H1 (cell line): Measurements from ENCODE around the gene HNRNPU. TPM values are rescaled to one million over a fixed set of nuclear protein-coding genes. Genes with fewer than 3 reads are reported as not detected.

Experiments used
- CTCF ChIA-PET: fragments of 300-600 bp; sonication (Branson Sonifier 250); formaldehyde crosslinking; loops from one replicate; lab custom pipeline; 2021; ENCODE audit not compliant: partially characterized antibody; lab: Charles Lee
- POLR2A ChIA-PET: fragments of 300-600 bp; sonication (Branson Sonifier 250); formaldehyde crosslinking; loops from one replicate; lab custom pipeline; 2021; ENCODE audit warnings: inconsistent platforms; ENCODE audit not compliant: partially characterized antibody; lab: Charles Lee
- DNase-seq, 2 experiments: peaks; one replicate each; pipeline versions ENCODE4 v3.0.0 to v3.0.0-alpha.2; 2010 to 2022; ENCODE audit warnings: low spot score in 2 of 2, low read depth in 1 of 2, mixed read lengths in 1 of 2
- FAIRE-seq: peaks from 2 replicates; lab custom pipeline; 2011; peaks lifted over from hg19 to GRCh38; lab: Jason Lieb, UNC
- H2AFZ ChIP-seq: 2 replicates; pipeline ENCODE4 v1.8.1; 2012; ENCODE audit warnings: low read length, inconsistent platforms
- H2AK5ac ChIP-seq: 2 replicates; pipeline ENCODE4 v1.6.1; 2013; ENCODE audit warnings: low read depth, low read length
- H2BK120ac ChIP-seq: replicated peaks from 2 replicates; pipeline ENCODE3; 2013; ENCODE audit warnings: low read depth, low read length, inconsistent platforms
- H2BK12ac ChIP-seq: 2 replicates; pipeline ENCODE4 v1.6.1; 2013; ENCODE audit warnings: low read depth, low read length
- H2BK15ac ChIP-seq: 2 replicates; pipeline ENCODE4 v1.6.1; 2013; ENCODE audit warnings: low read length
- H2BK20ac ChIP-seq: 2 replicates; pipeline ENCODE4 v1.6.1; 2013; ENCODE audit warnings: low read length
- H2BK5ac ChIP-seq: 2 replicates; pipeline ENCODE4 v1.6.1; 2013; ENCODE audit warnings: low read depth, low read length
- H3K14ac ChIP-seq: 2 replicates; pipeline ENCODE4 v1.6.1; 2013; ENCODE audit warnings: inconsistent platforms; ENCODE audit not compliant: insufficient read length
- H3K18ac ChIP-seq: 2 replicates; pipeline ENCODE4 v1.6.1; 2013; ENCODE audit warnings: low read length; ENCODE audit errors: extremely low read depth
- H3K23ac ChIP-seq: 2 replicates; pipeline ENCODE4 v1.6.1; 2013; ENCODE audit warnings: inconsistent platforms; ENCODE audit not compliant: insufficient read length
- H3K23me2 ChIP-seq: 2 replicates; pipeline ENCODE4 v1.6.1; 2013; ENCODE audit warnings: low read depth, low read length
- H3K27ac ChIP-seq: 2 replicates; pipeline ENCODE4 v1.6.1; 2011; ENCODE audit warnings: low read depth, low read length, inconsistent platforms
- H3K27me3 ChIP-seq, 4 experiments: replicated peaks in 1 of 4; 1 replicate in 1 of 4; 2 replicates in 3 of 4; pipeline versions ENCODE4 v1.6.1 to v1.8.1; 2011 to 2013; ENCODE audit warnings: low read length in 3 of 4, mild to moderate bottlenecking in 3 of 4, inconsistent platforms in 2 of 4, mixed read lengths in 2 of 4, moderate library complexity in 1 of 4; ENCODE audit not compliant: control insufficient read depth in 3 of 4, insufficient read depth in 3 of 4; ENCODE audit errors: extremely low read depth in 1 of 4
- H3K36me3 ChIP-seq, 4 experiments: 2 replicates each; pipeline versions ENCODE4 v1.6.1 to v1.8.1; 2011 to 2013; ENCODE audit warnings: mild to moderate bottlenecking in 4 of 4, low read length in 3 of 4, moderate library complexity in 2 of 4, control low read depth in 1 of 4, inconsistent platforms in 1 of 4; ENCODE audit not compliant: insufficient read depth in 4 of 4, control insufficient read depth in 2 of 4
- H3K4ac ChIP-seq: replicated peaks from 2 replicates; pipeline ENCODE3; 2013; ENCODE audit warnings: low read length, low read depth, mixed read lengths, inconsistent platforms; ENCODE audit not compliant: insufficient read length
- H3K4me1 ChIP-seq, 4 experiments: replicated peaks in 1 of 4; 1 replicate in 1 of 4; 2 replicates in 3 of 4; pipeline versions ENCODE4 v1.6.1 to v1.8.1; 2011 to 2013; ENCODE audit warnings: low read length in 3 of 4, inconsistent platforms in 2 of 4, mixed read lengths in 1 of 4; ENCODE audit not compliant: insufficient read depth in 4 of 4, control insufficient read depth in 3 of 4
- H3K4me2 ChIP-seq, 2 experiments: 2 replicates each; pipeline versions ENCODE4 v1.6.1 to v1.8.1; 2011 to 2013; ENCODE audit warnings: low read depth in 2 of 2, low read length in 2 of 2, control low read depth in 1 of 2, inconsistent platforms in 1 of 2, mild to moderate bottlenecking in 1 of 2; ENCODE audit not compliant: insufficient read depth in 1 of 2
- H3K4me3 ChIP-seq, 4 experiments: fragments of 200-600, 300-600 bp in 1 of 4; sonication (generic), shearing (Covaris generic), sonication (Bioruptor Twin) in 1 of 4; 2 replicates each; pipeline versions ENCODE4 v1.5.1 to v1.8.1; 2011 to 2016; ENCODE audit warnings: low read length in 4 of 4, low read depth in 3 of 4, control low read depth in 2 of 4, inconsistent platforms in 2 of 4, mild to moderate bottlenecking in 2 of 4, mixed read lengths in 1 of 4, moderate library complexity in 1 of 4; ENCODE audit not compliant: insufficient read depth in 2 of 4; ENCODE audit errors: extremely low read depth in 1 of 4
- H3K56ac ChIP-seq: replicated peaks from 2 replicates; pipeline ENCODE3; 2013; ENCODE audit warnings: low read depth, mild to moderate bottlenecking, mixed read lengths, low read length, inconsistent platforms; ENCODE audit not compliant: insufficient read length
- H3K79me1 ChIP-seq: 2 replicates; pipeline ENCODE4 v1.6.1; 2013; ENCODE audit warnings: low read depth, low read length, control low read depth
- H3K79me2 ChIP-seq, 2 experiments: 2 replicates each; pipeline versions ENCODE4 v1.6.1 to v1.8.1; 2012 to 2013; ENCODE audit warnings: low read length in 2 of 2, mild to moderate bottlenecking in 2 of 2, inconsistent platforms in 1 of 2; ENCODE audit not compliant: insufficient read depth in 2 of 2, control insufficient read depth in 1 of 2
- H3K9ac ChIP-seq, 4 experiments: replicated peaks in 1 of 4; 1 replicate in 1 of 4; 2 replicates in 3 of 4; pipeline versions ENCODE4 v1.6.1 to v1.8.1; 2011 to 2013; ENCODE audit warnings: low read depth in 3 of 4, low read length in 3 of 4, control low read depth in 2 of 4, mild to moderate bottlenecking in 2 of 4, moderate library complexity in 2 of 4, inconsistent platforms in 1 of 4; ENCODE audit errors: extremely low read depth in 1 of 4
- H3K9me3 ChIP-seq, 2 experiments: 2 replicates each; pipeline versions ENCODE4 v1.6.1 to v1.8.1; 2012 to 2013; ENCODE audit warnings: mild to moderate bottlenecking in 2 of 2, moderate library complexity in 2 of 2, control low read depth in 1 of 2, inconsistent platforms in 1 of 2, low read depth in 1 of 2, low read length in 1 of 2, mixed read lengths in 1 of 2; ENCODE audit not compliant: insufficient read depth in 2 of 2
- H4K20me1 ChIP-seq, 2 experiments: replicated peaks in 1 of 2; 2 replicates each; pipeline versions ENCODE3 to v1.8.1; 2011 to 2013; ENCODE audit warnings: inconsistent platforms in 2 of 2, low read length in 2 of 2, mild to moderate bottlenecking in 1 of 2; ENCODE audit not compliant: insufficient read depth in 2 of 2, control insufficient read depth in 1 of 2
- H4K5ac ChIP-seq: 2 replicates; pipeline ENCODE4 v1.6.1; 2013; ENCODE audit warnings: low read length, low read depth, mixed read lengths, inconsistent platforms; ENCODE audit not compliant: insufficient read length
- H4K8ac ChIP-seq: 2 replicates; pipeline ENCODE4 v1.8.0; 2013; ENCODE audit warnings: mild to moderate bottlenecking, moderate library complexity, low read length, inconsistent platforms; ENCODE audit not compliant: insufficient read depth; ENCODE audit errors: extremely low read depth
- H4K91ac ChIP-seq: replicated peaks from 2 replicates; pipeline ENCODE3; 2013; ENCODE audit warnings: low read length, mixed read lengths, inconsistent platforms; ENCODE audit not compliant: insufficient read length
- RXRA ChIP-seq: IDR thresholded peaks from 2 replicates; pipeline ENCODE4 v1.6.1; 2011; ENCODE audit warnings: low read depth, mild to moderate bottlenecking, low read length, moderate library complexity; ENCODE audit not compliant: insufficient read depth
- WGBS, 2 experiments: shearing (Covaris generic) in 1 of 2; methylation state at CpG; one replicate each; pipeline versions ENCODE4 v1.1.6 to v1.1.7; 2013 to 2015; ENCODE audit warnings: low lambda C conversion rate in 2 of 2, mixed read lengths in 2 of 2, inconsistent platforms in 1 of 2, low coverage in 1 of 2, missing lambda C conversion rate in 1 of 2; ENCODE audit not compliant: insufficient replicate concordance in 2 of 2, insufficient coverage in 1 of 2, insufficient read length in 1 of 2; ENCODE audit errors: extremely low coverage in 1 of 2, missing lambda C conversion rate in 1 of 2; 5-methylcytosine and 5-hydroxymethylcytosine counted together
- polyA plus RNA-seq, 7 experiments: library from polyadenylated mRNA; depleted of rRNA in 3 of 7; stranded (reverse) in 5 of 7; unstranded in 2 of 7; fragments of >200 nt in 5 of 7; fragments of 200-250 nt in 2 of 7; gene quantifications; 1 replicate in 5 of 7; 2 replicates in 1 of 7; 4 replicates in 1 of 7; pipeline versions ENCODE4 v1.2.1 to v1.2.3, GENCODE V29; 2011 to 2013; ENCODE audit warnings: missing spikeins in 2 of 7, mixed read lengths in 2 of 7
- total RNA-seq: library from RNA; stranded (reverse); fragmentation: NEBNext Ultra II Directional; extraction: Animal tissue kit (Norgen Biotek cat#: 25700); gene quantifications from 2 replicates; pipeline ENCODE4 v1.2.1, GENCODE V29; 2021

Gene HNRNPU
- total and polyA plus RNA-seq, 2 of the 8 experiments (the other 6 are each of a cell fraction or from before 2014, with no cell fraction given), result 95.6 to 606 TPM

DNA sequence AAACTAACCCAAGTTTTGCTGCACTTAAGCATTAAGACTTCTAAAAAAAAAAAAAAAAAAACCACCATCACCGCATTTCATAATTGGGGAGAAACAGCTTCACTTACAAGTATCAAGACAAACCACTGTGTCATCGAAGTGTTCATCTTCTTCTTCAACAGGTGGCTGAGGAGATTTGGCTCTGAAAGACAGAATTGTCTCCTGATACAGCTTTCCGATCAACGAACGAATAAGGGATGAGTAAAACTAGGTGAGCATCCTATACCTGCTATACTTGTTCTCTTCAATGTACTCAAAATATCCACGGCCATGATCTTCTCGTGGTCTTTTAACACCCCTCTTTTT lies 2.0 kb downstream of the HNRNPU start:
- no peak overlapping the region for H2BK120ac ChIP-seq
- H3K56ac ChIP-seq, result peak overlapping the region; percentile 73
- H3K4me2 ChIP-seq, result peak overlapping the region; percentile 76 to 78
- H2BK12ac ChIP-seq, result peak overlapping the region; percentile 46; the same call in 1 of the 2 replicates
- no peak for FAIRE-seq
- no peaks in the 10 kb centered on the region for H3K27me3 ChIP-seq
- H3K23me2 ChIP-seq, result peaks cover 5% of the 10 kb centered on the region
- H3K23ac ChIP-seq, result no peak overlapping the region
- no peak overlapping the region for H3K4ac ChIP-seq
- peak overlapping the region; percentile 18; the same call in 1 of the 2 replicates for H2AK5ac ChIP-seq
- peak overlapping the region; percentile 89 to 100 (median 95) for H3K4me3 ChIP-seq
- H3K36me3 ChIP-seq, result peaks cover 30 to 54% (median 43%) of the 10 kb centered on the region in 4 experiments
- peak overlapping the region; percentile 83 for H3K27ac ChIP-seq
- no peak for DNase-seq
- 2% methylated on average over 7 of the region's 7 CpGs; no CpG with 5 or more reads in 1 of the 2 experiments for WGBS, 2 experiments
- no peak overlapping the region for H2BK20ac ChIP-seq
- no peaks in the 10 kb centered on the region; the same call in 1 of the 2 replicates for H3K79me1 ChIP-seq
- H3K9me3 ChIP-seq, result no peaks in the 10 kb centered on the region
- peaks cover 32 to 33% of the 10 kb centered on the region in 2 experiments for H4K20me1 ChIP-seq
- ChIA-PET POLR2A (interaction anchor here (0.7 to 29.6 kb wide), 14 partner anchors 11 to 191 kb away, joined by 3 to 677 read pairs (median 5); partner anchors contain the start of gene COX20), CTCF (interaction anchor here (0.6 to 2.2 kb wide), 4 partner anchors 26 to 180 kb away, joined by 3 to 8 read pairs (median 3); no protein-coding TSS in a partner anchor)
- no peak overlapping the region for H3K14ac ChIP-seq
- H4K8ac ChIP-seq, result no peak overlapping the region; the same call in 1 of the 2 replicates
- no peak overlapping the region for H4K91ac ChIP-seq
- peak overlapping the region; percentile 84 for H3K18ac ChIP-seq
- H4K5ac ChIP-seq, result peak overlapping the region; percentile 24
- no peak overlapping the region for H2AFZ ChIP-seq
- peak overlapping the region; percentile 91; the same call in 1 of the 2 replicates for H2BK5ac ChIP-seq
- peaks cover 38 to 70% of the 10 kb centered on the region in 2 experiments for H3K79me2 ChIP-seq
- H3K9ac ChIP-seq, result peak overlapping the region; percentile 90 to 98 (median 96)
- no peak overlapping the region for H2BK15ac ChIP-seq
- peaks cover 0 to 6% (median 3%) of the 10 kb centered on the region in 4 experiments; a peak in 4 of 7 replicates for H3K4me1 ChIP-seq
- no peak for TF ChIP-seq RXRA
